ENCODE measurements around the gene CISD1. TPM values are rescaled to one million over a fixed set of nuclear protein-coding genes. Genes with fewer than 3 reads are reported as not detected.

The CISD1 gene
- polyA plus RNA-seq, 3 donors, result 5.4 to 29.4 (median 24.9) TPM

GRCh38 chr10:58319599-58319998 lies 50.6 kb downstream of the CISD1 start:
- Histone ChIP-seq H3K36me3 (replicated peaks in 1 of 2; ENCODE audit: control insufficient read depth in 1 of 2, insufficient read depth in 2 of 2, low read length in 2 of 2) (no peaks in the 10 kb centered on the region), H3K4me1 (ENCODE audit: control insufficient read depth in 1 of 2, insufficient read depth in 2 of 2, low read length in 2 of 2) (peaks cover 21 to 23% of the 10 kb centered on the region in 2 donors), H4K20me1 (ENCODE audit: insufficient read depth, low read length) (no peaks in the 10 kb centered on the region), H2AFZ (ENCODE audit: insufficient read depth, low read depth, low read length, poor library complexity, severe bottlenecking) (no peak overlapping the region), H3K79me2 (ENCODE audit: insufficient read depth, low read length) (no peaks in the 10 kb centered on the region), H3K4me3 (replicated peaks in 1 of 3; ENCODE audit: low read depth in 2 of 3, low read length in 3 of 3) (no peak overlapping the region), H3K9ac (ENCODE audit: insufficient read depth, low read length, poor library complexity, severe bottlenecking) (no peak overlapping the region), H3K9me3 (replicated peaks in 1 of 2; ENCODE audit: control insufficient read depth in 1 of 2, insufficient read depth in 1 of 2, low read length in 2 of 2) (no peaks in the 10 kb centered on the region), H3K27ac (ENCODE audit: low read depth in 1 of 2, low read length in 2 of 2) (no peak overlapping the region), H3K27me3 (ENCODE audit: control insufficient read depth in 2 of 2, insufficient read depth in 2 of 2, low read length in 2 of 2) (no peaks in the 10 kb centered on the region), H3K4me2 (replicated peaks; ENCODE audit: extremely low read depth, low read length, poor library complexity, severe bottlenecking) (no peak overlapping the region)
- H3K27ac Mint-ChIP-seq, result no peak overlapping the region
- no peak for DNase-seq
- peaks cover 0 to 3% (median 1%) of the 10 kb centered on the region in 3 donors for H3K27me3 Mint-ChIP-seq (ENCODE audit: low read depth in 3 of 3)
- H3K36me3 Mint-ChIP-seq, result no peaks in the 10 kb centered on the region
- no peaks in the 10 kb centered on the region for H3K9me3 Mint-ChIP-seq
- peaks cover 24% of the 10 kb centered on the region for H3K4me1 Mint-ChIP-seq
- no peak overlapping the region for H3K4me3 Mint-ChIP-seq
- intact Hi-C loops (cut with micrococcal nuclease), result no loop called here
- WGBS (ENCODE audit: insufficient coverage), result no CpG with 5 or more reads among the region's 1 CpG
- TF ChIP-seq CTCF (IDR thresholded peaks at IDR 0.05), result no peak

- Histone ChIP-seq H3K79me2 (ENCODE audit: insufficient read depth, low read length) (no peaks in the 10 kb centered on the region), H3K4me3 (replicated peaks in 1 of 3; ENCODE audit: low read depth in 2 of 3, low read length in 3 of 3) (no peak overlapping the region), H3K4me1 (ENCODE audit: control insufficient read depth in 1 of 2, insufficient read depth in 2 of 2, low read length in 2 of 2) (peaks cover 21 to 23% of the 10 kb centered on the region in 2 donors), H3K9me3 (replicated peaks in 1 of 2; ENCODE audit: control insufficient read depth in 1 of 2, insufficient read depth in 1 of 2, low read length in 2 of 2) (no peaks in the 10 kb centered on the region), H2AFZ (ENCODE audit: insufficient read depth, low read depth, low read length, poor library complexity, severe bottlenecking) (no peak overlapping the region), H3K27me3 (ENCODE audit: control insufficient read depth in 2 of 2, insufficient read depth in 2 of 2, low read length in 2 of 2) (no peaks in the 10 kb centered on the region), H3K9ac (ENCODE audit: insufficient read depth, low read length, poor library complexity, severe bottlenecking) (no peak overlapping the region), H3K27ac (ENCODE audit: low read depth in 1 of 2, low read length in 2 of 2) (no peak overlapping the region), H3K4me2 (replicated peaks; ENCODE audit: extremely low read depth, low read length, poor library complexity, severe bottlenecking) (no peak overlapping the region), H3K36me3 (replicated peaks in 1 of 2; ENCODE audit: control insufficient read depth in 1 of 2, insufficient read depth in 2 of 2, low read length in 2 of 2) (no peaks in the 10 kb centered on the region), H4K20me1 (ENCODE audit: insufficient read depth, low read length) (no peaks in the 10 kb centered on the region)
- WGBS (ENCODE audit: insufficient coverage), result 100% methylated on average over 4 of the region's 4 CpGs
- Mint-ChIP-seq H3K27ac (peak overlapping the region in 4 of 7 donors; percentile 17 to 59 (median 50)), H3K27me3 (ENCODE audit: low read depth in 3 of 3) (no peaks in the 10 kb centered on the region), H3K36me3 (peaks cover 0 to under 1% of the 10 kb centered on the region in 2 donors), H3K4me1 (peaks cover 24% of the 10 kb centered on the region), H3K9me3 (no peaks in the 10 kb centered on the region), H3K4me3 (no peak overlapping the region)
- no peak for TF ChIP-seq CTCF (IDR thresholded peaks at IDR 0.05)
- intact Hi-C loops (cut with micrococcal nuclease), result no loop called here
- peak in 1 of 3 donors; percentile 17 for DNase-seq
Measured at GRCh38 chr10:58320351-58321049, 51.5 kb downstream of the CISD1 start.

Data from CD14-positive monocyte (primary cell).